K562 (cell line): Measurements from ENCODE around the gene URAD. TPM values are rescaled to one million over a fixed set of nuclear protein-coding genes. Genes with fewer than 3 reads are reported as not detected.
A peak's percentile ranks its signal among the peaks of the same experiment; 100 is the strongest.

ENCODE experiments used
- NFIC ChIP-seq: fragments of 450-650 bp; IDR thresholded peaks from 2 replicates; pipeline ENCODE4 v1.6.1; 2017; ENCODE audit warnings: mild to moderate bottlenecking, inconsistent platforms
- RAD21 ChIP-seq, 2 experiments: fragments of 250-450 bp in 1 of 2; fragments of 450-650 bp in 1 of 2; sonication (Bioruptor Pico) in 1 of 2; formaldehyde crosslinking in 1 of 2; IDR thresholded peaks in 1 of 2; conservative IDR thresholded peaks in 1 of 2; 2 replicates each; pipeline versions ENCODE4 v1.4.0 to v1.8.0; 2020 to 2022; ENCODE audit warnings: mild to moderate bottlenecking in 2 of 2, moderate library complexity in 1 of 2
- REST ChIP-seq, 2 experiments: fragments of 450-650 bp; formaldehyde crosslinking in 1 of 2; IDR thresholded peaks; 2 replicates each; pipeline versions ENCODE4 v1.4.0 to v1.6.1; 2014 to 2020; ENCODE audit warnings: mild to moderate bottlenecking in 2 of 2, borderline replicate concordance in 1 of 2, low read depth in 1 of 2
- STAG1 ChIP-seq: sonication (generic); formaldehyde crosslinking; IDR thresholded peaks from 2 replicates; pipeline ENCODE4 v1.5.0; 2020; ENCODE audit warnings: missing genetic modification reagents, borderline replicate concordance
- ZNF766 ChIP-seq: fragments of 200-800 bp; sonication (Bioruptor generic); conservative IDR thresholded peaks from 2 replicates; pipeline ENCODE4 v1.6.1; 2016; ENCODE audit warnings: missing genetic modification characterization, missing compliant biosample characterization
- polyA plus RNA-seq, 8 experiments: library from polyadenylated mRNA; depleted of rRNA in 4 of 8; stranded (reverse) in 5 of 8; unstranded in 3 of 8; fragments of >200 nt; fragmentation: Nextera tagmentation in 2 of 8; fragmentation: Illumina TruSeq in 1 of 8; extraction: Ambion mirVana in 2 of 8; extraction: Trizol in 1 of 8; gene quantifications; 2 replicates each; pipeline versions ENCODE4 v1.2.1 to v1.2.3, GENCODE V29; 2011 to 2014; ENCODE audit warnings: inconsistent platforms in 1 of 8, missing spikeins in 1 of 8
- total RNA-seq, 7 experiments: library from RNA; depleted of rRNA in 6 of 7; stranded (reverse); fragments of >200 nt in 6 of 7; fragmentation: Illumina TruSeq in 2 of 7; extraction: Trizol in 2 of 7; gene quantifications; 2 replicates each; pipeline versions ENCODE4 v1.2.1 to v1.2.3, GENCODE V29; 2011 to 2021; ENCODE audit warnings: low replicate concordance in 1 of 7

URAD gene
- total and polyA plus RNA-seq, 9 of the 15 experiments (the other 6 are each of a cell fraction or from before 2014, with no cell fraction given): not detected

GRCh38 chr13:27953676-27954405, 34.7 kb downstream of the URAD start (continued):
- TF ChIP-seq RAD21 (CRISPR knock-in tag; conservative IDR thresholded peaks at IDR 0.05 in 1 of 2, IDR thresholded peaks at IDR 0.05 in 1 of 2): peak; percentile 29 to 61; a peak in 3 of 4 replicates
- TF ChIP-seq STAG1: peak; percentile 50; the same call in 1 of the 2 replicates
- no peak for TF ChIP-seq ZNF766 (CRISPR knock-in tag)
- TF ChIP-seq REST (IDR thresholded peaks at IDR 0.05; ENCODE audit: borderline replicate concordance): 0 out of 2 replicates have a peak, but pooled peaks have one; percentile 36
- TF ChIP-seq REST (CRISPR knock-in tag; IDR thresholded peaks at IDR 0.05; ENCODE audit: low read depth): no peak
- TF ChIP-seq NFIC: no peak
